Endodermal cell (in vitro differentiated cells): ENCODE data around the gene TOLLIP. TPM values are rescaled to one million over a fixed set of nuclear protein-coding genes. Genes with fewer than 3 reads are reported as not detected.

Experiments used
- DNase-seq: peaks from one replicate; pipeline ENCODE4 v3.0.0-alpha.2; 2017
- H3K27ac ChIP-seq: 2 replicates; pipeline ENCODE4 v1.5.1; 2013; ENCODE audit warnings: mild to moderate bottlenecking, low read depth, low read length, moderate library complexity
- H3K27me3 ChIP-seq: 2 replicates; pipeline ENCODE4 v1.6.1; 2013; ENCODE audit warnings: mild to moderate bottlenecking, low read length, moderate library complexity; ENCODE audit not compliant: insufficient read depth, control insufficient read depth, poor library complexity, severe bottlenecking
- H3K36me3 ChIP-seq: 2 replicates; pipeline ENCODE4 v1.7.0; 2013; ENCODE audit warnings: mild to moderate bottlenecking, low read length, moderate library complexity; ENCODE audit not compliant: control insufficient read depth, insufficient read depth
- H3K4me1 ChIP-seq: one replicate; pipeline ENCODE4 v1.7.0; 2013; ENCODE audit warnings: low read length; ENCODE audit not compliant: control insufficient read depth, insufficient read depth
- H3K4me3 ChIP-seq: 2 replicates; pipeline ENCODE4 v1.5.1; 2013; ENCODE audit warnings: mild to moderate bottlenecking, low read length, moderate library complexity
- H3K9ac ChIP-seq: 2 replicates; pipeline ENCODE4 v1.6.1; 2013; ENCODE audit warnings: mild to moderate bottlenecking, low read length, moderate library complexity; ENCODE audit not compliant: poor library complexity, severe bottlenecking; ENCODE audit errors: extremely low read depth
- H3K9me3 ChIP-seq: 2 replicates; pipeline ENCODE4 v1.6.1; 2013; ENCODE audit warnings: mild to moderate bottlenecking, low read length, moderate library complexity; ENCODE audit not compliant: control insufficient read depth
- H3K27ac Mint-ChIP-seq: 2 replicates; pipeline ENCODE4 v1.8.0; 2020; ENCODE audit warnings: mixed read lengths
- H3K27me3 Mint-ChIP-seq: 2 replicates; pipeline ENCODE4 v1.8.0; 2021; ENCODE audit warnings: mild to moderate bottlenecking, mixed read lengths; ENCODE audit not compliant: insufficient read depth
- H3K36me3 Mint-ChIP-seq: 2 replicates; pipeline ENCODE4 v1.8.0; 2020; ENCODE audit warnings: low read depth, mixed read lengths
- H3K4me1 Mint-ChIP-seq: 2 replicates; pipeline ENCODE4 v1.8.0; 2020; ENCODE audit warnings: mixed read lengths
- H3K4me3 Mint-ChIP-seq: 2 replicates; pipeline ENCODE4 v1.8.0; 2020; ENCODE audit warnings: mild to moderate bottlenecking, moderate library complexity, mixed read lengths
- H3K9me3 Mint-ChIP-seq: 2 replicates; pipeline ENCODE4 v1.8.0; 2020; ENCODE audit warnings: mild to moderate bottlenecking, mixed read lengths
- WGBS, 2 experiments: methylation state at CpG; one replicate each; pipeline versions ENCODE4 v1.1.5 to v1.1.7; 2013; ENCODE audit warnings: missing lambda C conversion rate in 2 of 2, mixed read lengths in 1 of 2; ENCODE audit not compliant: insufficient coverage in 1 of 2, insufficient read length in 1 of 2; 5-methylcytosine and 5-hydroxymethylcytosine counted together
- total RNA-seq, 2 donors: library from RNA; stranded (reverse); fragmentation: NEBNext Ultra II Directional in 1 of 2; extraction: Animal tissue kit (Norgen Biotek cat#: 25700) in 1 of 2; gene quantifications; 2 replicates in 1 of 2; 3 replicates in 1 of 2; pipeline ENCODE4 v1.2.1, GENCODE V29; 2021
- TF ChIP-seq, protein P1 (sequence below): fragments of 200-600 bp; sonication (generic); conservative IDR thresholded peaks from 2 replicates; pipeline ENCODE4 v1.5.0; 2021; ENCODE audit warnings: antibody characterized with exemption, mild to moderate bottlenecking

The TOLLIP gene
- total RNA-seq, 2 donors from 2014 or later = 34.3 to 37.4 TPM

DNA sequence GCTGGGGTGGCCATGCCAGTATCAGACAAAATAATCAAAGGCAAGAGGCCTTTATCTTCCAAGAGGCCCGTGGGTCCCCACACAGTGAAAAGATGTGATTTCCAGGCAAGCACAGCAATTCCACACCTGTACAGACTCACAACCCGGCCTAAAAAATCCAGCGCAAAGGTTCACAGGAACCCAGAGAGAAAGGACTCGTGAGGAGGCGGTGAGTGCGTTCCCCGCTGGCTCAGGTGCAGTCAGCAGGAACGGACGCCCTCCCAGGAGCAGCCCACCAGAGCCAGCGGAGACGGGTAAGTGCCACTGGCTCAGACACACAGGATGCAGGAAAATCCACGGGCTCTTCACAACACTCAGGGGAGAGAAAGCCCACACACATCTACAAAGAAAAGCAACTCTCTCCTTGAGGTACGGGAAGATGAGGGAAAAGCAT lies 4.4 kb downstream of the TOLLIP start:
- Mint-ChIP-seq H3K4me3 (no peak overlapping the region), H3K27me3 (no peaks in the 10 kb centered on the region), H3K9me3 (no peaks in the 10 kb centered on the region), H3K27ac (no peak overlapping the region), H3K36me3 (peaks cover 12% of the 10 kb centered on the region), H3K4me1 (peaks cover 15% of the 10 kb centered on the region)
- Histone ChIP-seq H3K4me3 (no peak overlapping the region), H3K27ac (no peak overlapping the region), H3K9me3 (no peaks in the 10 kb centered on the region), H3K27me3 (no peaks in the 10 kb centered on the region), H3K4me1 (no peaks in the 10 kb centered on the region), H3K36me3 (no peaks in the 10 kb centered on the region), H3K9ac (no peak overlapping the region)
- TF ChIP-seq, protein P1, sequence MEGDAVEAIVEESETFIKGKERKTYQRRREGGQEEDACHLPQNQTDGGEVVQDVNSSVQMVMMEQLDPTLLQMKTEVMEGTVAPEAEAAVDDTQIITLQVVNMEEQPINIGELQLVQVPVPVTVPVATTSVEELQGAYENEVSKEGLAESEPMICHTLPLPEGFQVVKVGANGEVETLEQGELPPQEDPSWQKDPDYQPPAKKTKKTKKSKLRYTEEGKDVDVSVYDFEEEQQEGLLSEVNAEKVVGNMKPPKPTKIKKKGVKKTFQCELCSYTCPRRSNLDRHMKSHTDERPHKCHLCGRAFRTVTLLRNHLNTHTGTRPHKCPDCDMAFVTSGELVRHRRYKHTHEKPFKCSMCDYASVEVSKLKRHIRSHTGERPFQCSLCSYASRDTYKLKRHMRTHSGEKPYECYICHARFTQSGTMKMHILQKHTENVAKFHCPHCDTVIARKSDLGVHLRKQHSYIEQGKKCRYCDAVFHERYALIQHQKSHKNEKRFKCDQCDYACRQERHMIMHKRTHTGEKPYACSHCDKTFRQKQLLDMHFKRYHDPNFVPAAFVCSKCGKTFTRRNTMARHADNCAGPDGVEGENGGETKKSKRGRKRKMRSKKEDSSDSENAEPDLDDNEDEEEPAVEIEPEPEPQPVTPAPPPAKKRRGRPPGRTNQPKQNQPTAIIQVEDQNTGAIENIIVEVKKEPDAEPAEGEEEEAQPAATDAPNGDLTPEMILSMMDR = no peak
- peak; percentile 29 for DNase-seq
- WGBS, 2 experiments = 89 to 92% methylated on average over 8 to 13 of the region's 13 CpGs

- no peaks in the 10 kb centered on the region for H3K9me3 Mint-ChIP-seq
- H3K4me3 Mint-ChIP-seq = no peak overlapping the region
- H3K4me3 ChIP-seq = no peak overlapping the region
- peaks cover 15% of the 10 kb centered on the region for H3K36me3 Mint-ChIP-seq
- H3K9ac ChIP-seq = no peak overlapping the region
- H3K27ac ChIP-seq = no peak overlapping the region
- no peak for DNase-seq
- 95 to 98% methylated on average over 13 to 14 of the region's 14 CpGs for WGBS, 2 experiments
- peak overlapping the region; percentile 55 for H3K27ac Mint-ChIP-seq
- H3K27me3 ChIP-seq = no peaks in the 10 kb centered on the region
- TF ChIP-seq, protein P1 = no peak
- no peaks in the 10 kb centered on the region for H3K27me3 Mint-ChIP-seq
- H3K36me3 ChIP-seq = no peaks in the 10 kb centered on the region
- peaks cover 15% of the 10 kb centered on the region for H3K4me1 Mint-ChIP-seq
- no peaks in the 10 kb centered on the region for H3K9me3 ChIP-seq
- H3K4me1 ChIP-seq = no peaks in the 10 kb centered on the region
Observed at GRCh38 chr11:1304380-1304779, 5.1 kb downstream of the TOLLIP start.

DNA sequence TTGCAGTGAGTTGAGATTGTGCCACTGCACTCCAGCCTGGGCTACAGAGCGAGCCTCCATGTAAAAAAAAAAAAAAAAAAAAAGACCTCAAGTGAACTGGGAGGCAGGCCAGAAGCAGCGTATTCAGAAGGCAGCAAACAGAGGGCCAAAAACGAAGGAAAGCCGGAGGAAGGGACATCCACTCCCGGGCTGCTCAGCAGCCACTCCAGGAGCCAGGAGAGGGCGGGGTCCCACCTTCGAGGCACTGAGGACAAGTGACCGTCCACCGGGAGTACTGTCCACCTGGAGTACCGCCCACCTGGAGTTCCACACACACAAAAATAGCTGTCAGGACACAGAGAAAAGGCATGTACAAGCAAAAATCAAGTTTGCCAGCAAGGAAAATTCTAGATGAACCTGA lies 5.5 kb downstream of the TOLLIP start:
- peak; percentile 30 for DNase-seq
- peak overlapping the region; percentile 55 for H3K27ac Mint-ChIP-seq
- WGBS, 2 experiments = 82 to 92% methylated on average over 2 to 10 of the region's 10 CpGs
- Histone ChIP-seq H3K4me1 (no peaks in the 10 kb centered on the region), H3K9ac (no peak overlapping the region), H3K27me3 (no peaks in the 10 kb centered on the region), H3K36me3 (no peaks in the 10 kb centered on the region), H3K9me3 (no peaks in the 10 kb centered on the region), H3K27ac (no peak overlapping the region), H3K4me3 (no peak overlapping the region)
- TF ChIP-seq, protein P1 = no peak
- no peaks in the 10 kb centered on the region for H3K9me3 Mint-ChIP-seq
- H3K4me3 Mint-ChIP-seq = no peak overlapping the region
- H3K27me3 Mint-ChIP-seq = no peaks in the 10 kb centered on the region
- H3K4me1 Mint-ChIP-seq = peaks cover 16% of the 10 kb centered on the region
- H3K36me3 Mint-ChIP-seq = peaks cover 15% of the 10 kb centered on the region
